ENCODE data around the gene UTP11.
A peak's percentile ranks its signal among the peaks of the same experiment; 100 is the strongest.
"Not testable (repeated sequence)": the region's sequence is repeated elsewhere in the genome, so short reads cannot be mapped to it uniquely, and the experiment has no call there.

The UTP11 gene

GRCh38 chr1:38029685-38030511 lies 17.4 kb downstream of the UTP11 start:
- TF ChIP-seq CTCF (conservative IDR thresholded peaks at IDR 0.05): no peak
- TF ChIP-seq ZFX (IDR thresholded peaks at IDR 0.05): no peak
- no peak overlapping the region for H3K27ac ChIP-seq

GRCh38 chr1:38030596-38031512 lies 18.3 kb downstream of the UTP11 start:
- TF ChIP-seq ZFX (IDR thresholded peaks at IDR 0.05): no peak
- TF ChIP-seq CTCF (conservative IDR thresholded peaks at IDR 0.05): no peak
- H3K27ac ChIP-seq: no peak overlapping the region

GRCh38 chr1:38031513-38031866 lies 19.0 kb downstream of the UTP11 start:
- no peak for TF ChIP-seq ZFX (IDR thresholded peaks at IDR 0.05)
- TF ChIP-seq CTCF (conservative IDR thresholded peaks at IDR 0.05): no peak
- H3K27ac ChIP-seq: no peak overlapping the region

- H3K27ac ChIP-seq: not testable (repeated sequence)
These were observed 20.5 kb downstream of the UTP11 start for GRCh38 chr1:38032992-38033391.

- TF ChIP-seq ZFX (IDR thresholded peaks at IDR 0.05) (no peak), CTCF (conservative IDR thresholded peaks at IDR 0.05) (no peak)
- no peak overlapping the region for H3K27ac ChIP-seq
These were observed 22.3 kb downstream of the UTP11 start for GRCh38 chr1:38034871-38035270.

GRCh38 chr1:38037221-38037939 lies 24.8 kb downstream of the UTP11 start:
- H3K27ac ChIP-seq: no peak overlapping the region
- TF ChIP-seq ZFX (IDR thresholded peaks at IDR 0.05) (no peak), CTCF (conservative IDR thresholded peaks at IDR 0.05) (peak; percentile 67; the same call in 1 of the 2 replicates)

GRCh38 chr1:38038861-38039260 lies 26.3 kb downstream of the UTP11 start:
- no peak for TF ChIP-seq CTCF (conservative IDR thresholded peaks at IDR 0.05)
- TF ChIP-seq ZFX (IDR thresholded peaks at IDR 0.05): no peak
- no peak overlapping the region for H3K27ac ChIP-seq
